PC-9 (cell line): Measurements from ENCODE around the gene TMEM60.

Source experiments
- CTCF ChIP-seq: fragments of 200-600 bp; sonication (generic); conservative IDR thresholded peaks from 2 replicates; pipeline ENCODE4 v1.6.1; 2017; ENCODE audit warnings: mixed run types, antibody characterized with exemption, mild to moderate bottlenecking, moderate library complexity
- EZH2 ChIP-seq: fragments of 200-600 bp; sonication (generic); IDR thresholded peaks from 2 replicates; pipeline ENCODE4 v1.8.0; 2017; ENCODE audit warnings: antibody characterized with exemption, low read depth

GRCh38 chr7:77839919-77840318 is 41.7 kb upstream of the TMEM60 start:
- TF ChIP-seq CTCF (no peak), EZH2 (no peak)
